Tibial nerve (tissue), 4 donors: Measurements from ENCODE around the gene GAS5. TPM values are rescaled to one million over a fixed set of nuclear protein-coding genes. Genes with fewer than 3 reads are reported as not detected.

Source experiments
- DNase-seq, 2 donors: peaks; one replicate each; pipeline ENCODE4 v3.0.0-alpha.2; 2019; ENCODE audit warnings: low spot score in 2 of 2
- H3K27ac ChIP-seq, 4 donors: fragments of 200-600 bp; sonication (generic) in 3 of 4; one replicate each; pipeline ENCODE4 v1.5.1; 2017 to 2019; ENCODE audit warnings: mild to moderate bottlenecking in 1 of 4
- H3K27me3 ChIP-seq, 2 donors: fragments of 200-600 bp; sonication (generic) in 1 of 2; one replicate each; pipeline versions ENCODE4 v1.5.1 to v1.6.0; 2017 to 2019
- H3K36me3 ChIP-seq, 3 donors: fragments of 200-600 bp; sonication (generic); one replicate each; pipeline ENCODE4 v1.5.1; 2018 to 2019
- H3K4me1 ChIP-seq, 4 donors: fragments of 200-600 bp; sonication (generic) in 3 of 4; one replicate each; pipeline ENCODE4 v1.5.1; 2017 to 2019
- H3K4me3 ChIP-seq, 4 donors: fragments of 200-600 bp; sonication (generic) in 3 of 4; one replicate each; pipeline ENCODE4 v1.5.1; 2017 to 2019; ENCODE audit warnings: mild to moderate bottlenecking in 1 of 4, moderate library complexity in 1 of 4
- H3K9me3 ChIP-seq, 4 donors: fragments of 200-600 bp; sonication (generic) in 3 of 4; one replicate each; pipeline ENCODE4 v1.5.1; 2017 to 2019
- EP300 ChIP-seq, 2 donors: sonication (generic); formaldehyde crosslinking; IDR thresholded peaks; one replicate each; pipeline ENCODE4 v1.6.1; 2017; ENCODE audit warnings: antibody characterized with exemption in 2 of 2, mild to moderate bottlenecking in 1 of 2
- POLR2A ChIP-seq, 2 donors: fragments of 450-650 bp; IDR thresholded peaks; one replicate each; pipeline ENCODE4 v1.6.1; 2017; ENCODE audit warnings: antibody characterized with exemption in 2 of 2, mild to moderate bottlenecking in 2 of 2, moderate library complexity in 2 of 2
- WGBS, 2 donors: methylation state at CpG; one replicate each; pipeline ENCODE4 v1.1.5; 2018; 5-methylcytosine and 5-hydroxymethylcytosine counted together
- total RNA-seq, 4 donors: library from RNA; depleted of rRNA; stranded (reverse); fragments of >200 nt; gene quantifications; one replicate each; pipeline ENCODE4 v1.1.0, GENCODE V29; 2016
- TF ChIP-seq, protein P1 (sequence below), 5 experiments: fragments of 200-600 bp in 3 of 5; fragments of 450-650 bp in 2 of 5; sonication (generic) in 3 of 5; IDR thresholded peaks; one replicate each; pipeline ENCODE4 v1.5.1; 2016 to 2019; ENCODE audit warnings: antibody characterized with exemption in 5 of 5, mild to moderate bottlenecking in 3 of 5, moderate library complexity in 2 of 5

Gene GAS5
- total RNA-seq, 4 donors from 2014 or later, result 348 to 615 (median 564) TPM

DNA sequence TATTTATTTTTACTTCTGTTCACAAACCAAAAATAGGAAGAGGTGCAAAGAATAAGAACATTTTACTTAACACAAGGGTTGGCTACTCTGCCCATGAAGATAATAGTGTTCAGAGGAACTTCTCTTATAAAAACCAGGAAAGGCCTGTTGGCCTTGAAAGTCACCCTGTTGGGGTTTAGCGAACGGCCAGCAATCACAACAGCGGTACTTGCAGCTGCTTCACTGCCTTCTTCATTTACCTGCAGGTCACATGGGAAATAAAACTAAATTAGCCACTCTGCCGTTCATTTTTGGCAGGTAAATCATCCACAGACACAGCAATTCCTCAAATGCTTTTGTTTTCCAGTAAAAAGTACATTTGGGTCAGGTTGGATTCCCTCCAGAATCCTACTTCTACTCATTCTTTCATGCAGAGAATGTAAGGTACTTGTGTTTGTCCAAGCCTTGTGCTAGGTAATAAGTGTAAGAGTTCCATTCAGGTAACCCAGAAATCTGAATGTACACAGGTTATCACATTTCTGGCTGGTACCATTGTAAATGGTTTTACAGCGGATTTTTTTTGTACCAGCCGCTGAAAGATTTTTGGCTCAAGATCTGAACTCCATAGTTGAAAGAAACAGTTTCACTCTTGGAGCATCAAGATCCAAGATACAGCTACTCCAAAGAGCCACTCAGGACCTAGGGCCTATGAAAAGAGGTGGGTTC lies 36.2 kb upstream of the GAS5 start:
- no peaks in the 10 kb centered on the region for H3K4me1 ChIP-seq
- no peak for DNase-seq
- 85 to 87% methylated on average over 6 of the region's 6 CpGs for WGBS, 2 donors
- peaks cover 0 to 22% (median 0%) of the 10 kb centered on the region in 3 donors for H3K36me3 ChIP-seq
- TF ChIP-seq POLR2A (IDR thresholded peaks at IDR 0.05) (no peak), EP300 (IDR thresholded peaks at IDR 0.05) (no peak)
- H3K4me3 ChIP-seq, result no peak overlapping the region
- no peaks in the 10 kb centered on the region for H3K27me3 ChIP-seq
- H3K9me3 ChIP-seq, result no peaks in the 10 kb centered on the region
- H3K27ac ChIP-seq, result no peak overlapping the region

- no peaks in the 10 kb centered on the region for H3K27me3 ChIP-seq
- 61 to 68% methylated on average over 3 of the region's 3 CpGs for WGBS, 2 donors
- no peaks in the 10 kb centered on the region for H3K9me3 ChIP-seq
- no peak for DNase-seq
- H3K36me3 ChIP-seq, result peaks cover 0 to 14% (median 0%) of the 10 kb centered on the region in 3 donors
- no peak overlapping the region for H3K27ac ChIP-seq
- peaks cover 0 to 8% (median 0%) of the 10 kb centered on the region in 4 donors for H3K4me1 ChIP-seq
- no peak for TF ChIP-seq POLR2A (IDR thresholded peaks at IDR 0.05)
- TF ChIP-seq, protein P1, sequence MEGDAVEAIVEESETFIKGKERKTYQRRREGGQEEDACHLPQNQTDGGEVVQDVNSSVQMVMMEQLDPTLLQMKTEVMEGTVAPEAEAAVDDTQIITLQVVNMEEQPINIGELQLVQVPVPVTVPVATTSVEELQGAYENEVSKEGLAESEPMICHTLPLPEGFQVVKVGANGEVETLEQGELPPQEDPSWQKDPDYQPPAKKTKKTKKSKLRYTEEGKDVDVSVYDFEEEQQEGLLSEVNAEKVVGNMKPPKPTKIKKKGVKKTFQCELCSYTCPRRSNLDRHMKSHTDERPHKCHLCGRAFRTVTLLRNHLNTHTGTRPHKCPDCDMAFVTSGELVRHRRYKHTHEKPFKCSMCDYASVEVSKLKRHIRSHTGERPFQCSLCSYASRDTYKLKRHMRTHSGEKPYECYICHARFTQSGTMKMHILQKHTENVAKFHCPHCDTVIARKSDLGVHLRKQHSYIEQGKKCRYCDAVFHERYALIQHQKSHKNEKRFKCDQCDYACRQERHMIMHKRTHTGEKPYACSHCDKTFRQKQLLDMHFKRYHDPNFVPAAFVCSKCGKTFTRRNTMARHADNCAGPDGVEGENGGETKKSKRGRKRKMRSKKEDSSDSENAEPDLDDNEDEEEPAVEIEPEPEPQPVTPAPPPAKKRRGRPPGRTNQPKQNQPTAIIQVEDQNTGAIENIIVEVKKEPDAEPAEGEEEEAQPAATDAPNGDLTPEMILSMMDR (IDR thresholded peaks at IDR 0.05), result no peak
- no peak for TF ChIP-seq EP300 (IDR thresholded peaks at IDR 0.05)
- no peak overlapping the region for H3K4me3 ChIP-seq
These were observed 33.2 kb upstream of the GAS5 start for GRCh38 chr1:173900992-173901391.

DNA sequence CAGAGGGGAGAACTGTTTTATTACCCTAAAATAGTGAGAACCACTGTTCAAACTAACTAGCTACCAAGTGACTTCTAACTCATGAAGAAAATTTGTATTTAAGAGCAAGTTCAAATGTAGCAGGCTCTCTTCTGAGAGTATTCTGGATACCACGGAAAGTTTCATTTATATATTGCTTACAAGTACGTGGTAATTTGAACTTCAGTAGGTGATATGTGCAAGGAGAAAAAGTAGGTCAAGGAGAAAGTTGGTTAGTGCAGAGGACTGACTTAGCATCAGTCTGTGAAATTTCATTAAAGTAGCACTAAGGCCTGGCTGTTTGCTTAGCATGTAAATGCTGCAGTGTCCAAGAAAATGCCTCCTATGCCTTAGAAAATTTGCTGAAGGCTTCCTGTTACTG lies 32.6 kb upstream of the GAS5 start:
- Histone ChIP-seq H3K4me1 (peaks cover 0 to 8% (median 0%) of the 10 kb centered on the region in 4 donors), H3K27ac (no peak overlapping the region), H3K4me3 (no peak overlapping the region), H3K36me3 (peaks cover 0 to 14% (median 0%) of the 10 kb centered on the region in 3 donors), H3K27me3 (no peaks in the 10 kb centered on the region), H3K9me3 (no peaks in the 10 kb centered on the region)
- TF ChIP-seq EP300 (IDR thresholded peaks at IDR 0.05) (no peak), POLR2A (IDR thresholded peaks at IDR 0.05) (no peak)
- TF ChIP-seq, protein P1 (IDR thresholded peaks at IDR 0.05), result no peak
- no peak for DNase-seq
- WGBS, 2 donors, result 82 to 85% methylated on average over 2 of the region's 2 CpGs

GRCh38 chr1:173894189-173894588 lies 26.4 kb upstream of the GAS5 start:
- H3K4me3 ChIP-seq, result no peak overlapping the region
- peaks cover 0 to 26% (median 0%) of the 10 kb centered on the region in 3 donors for H3K36me3 ChIP-seq
- H3K9me3 ChIP-seq, result no peaks in the 10 kb centered on the region
- no peak overlapping the region for H3K27ac ChIP-seq
- TF ChIP-seq, protein P1 (IDR thresholded peaks at IDR 0.05), result no peak
- TF ChIP-seq EP300 (IDR thresholded peaks at IDR 0.05) (no peak), POLR2A (IDR thresholded peaks at IDR 0.05) (no peak)
- H3K27me3 ChIP-seq, result no peaks in the 10 kb centered on the region
- WGBS, 2 donors, result 98 to 99% methylated on average over 3 of the region's 3 CpGs
- peaks cover 0 to 8% (median 0%) of the 10 kb centered on the region in 4 donors for H3K4me1 ChIP-seq
- no peak for DNase-seq

DNA sequence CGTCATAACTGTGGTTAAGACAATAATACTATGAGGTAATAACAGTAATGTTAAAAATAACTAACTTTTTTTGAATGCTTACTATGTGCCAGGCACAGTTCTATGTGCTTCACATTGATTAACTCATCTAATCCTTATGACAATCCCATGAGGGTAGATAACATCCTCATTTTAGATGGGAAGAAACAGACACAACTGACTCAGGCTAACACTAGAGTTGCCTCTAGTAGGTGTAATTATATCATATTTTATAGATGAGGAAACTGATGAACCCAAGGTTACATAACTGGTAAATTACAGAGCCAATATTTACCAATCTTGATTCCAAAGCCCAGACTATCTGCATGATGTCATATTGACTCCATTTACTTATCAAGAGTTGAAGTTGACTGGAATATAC lies 25.8 kb upstream of the GAS5 start:
- DNase-seq, result no peak
- Histone ChIP-seq H3K9me3 (no peaks in the 10 kb centered on the region), H3K4me1 (peaks cover 0 to 8% (median 0%) of the 10 kb centered on the region in 4 donors), H3K27me3 (no peaks in the 10 kb centered on the region), H3K27ac (no peak overlapping the region), H3K36me3 (peaks cover 0 to 30% (median 0%) of the 10 kb centered on the region in 3 donors), H3K4me3 (no peak overlapping the region)
- WGBS, 2 donors, result 95 to 97% methylated on average over 1 of the region's 1 CpG
- no peak for TF ChIP-seq EP300 (IDR thresholded peaks at IDR 0.05)
- TF ChIP-seq, protein P1 (IDR thresholded peaks at IDR 0.05), result no peak
- no peak for TF ChIP-seq POLR2A (IDR thresholded peaks at IDR 0.05)
